Esophagus squamous epithelium (tissue), 5 donors: ENCODE data around the gene CYP4F12. TPM values are rescaled to one million over a fixed set of nuclear protein-coding genes. Genes with fewer than 3 reads are reported as not detected.

Experiments used
- DNase-seq: peaks from one replicate; lab custom pipeline; 2025; lab: John Stamatoyannopoulos, UW
- H3K27ac ChIP-seq, 4 donors: fragments of 200-600 bp; sonication (generic); one replicate each; pipeline ENCODE4 v1.5.1; 2016 to 2019; ENCODE audit warnings: mild to moderate bottlenecking in 1 of 4
- H3K27me3 ChIP-seq, 4 donors: fragments of 200-600 bp; sonication (generic); 1 replicate in 3 of 4; 2 replicates in 1 of 4; pipeline versions ENCODE4 v1.5.1 to v1.6.0; 2017 to 2021; ENCODE audit warnings: antibody characterized with exemption in 1 of 4
- H3K36me3 ChIP-seq, 3 donors: fragments of 200-600 bp; sonication (generic); one replicate each; pipeline ENCODE4 v1.5.1; 2016 to 2019
- H3K4me1 ChIP-seq, 3 donors: fragments of 200-600 bp; sonication (generic); one replicate each; pipeline ENCODE4 v1.5.1; 2017 to 2019
- H3K4me3 ChIP-seq, 4 donors: fragments of 200-600 bp; sonication (generic); 1 replicate in 3 of 4; 2 replicates in 1 of 4; pipeline ENCODE4 v1.5.1; 2016 to 2019; ENCODE audit warnings: mild to moderate bottlenecking in 2 of 4, moderate library complexity in 1 of 4
- H3K9me3 ChIP-seq, 3 donors: fragments of 200-600 bp; sonication (generic); one replicate each; pipeline ENCODE4 v1.5.1; 2016 to 2019
- POLR2A ChIP-seq, 4 donors: fragments of 450-650 bp; IDR thresholded peaks; one replicate each; pipeline ENCODE4 v1.6.1; 2017; ENCODE audit warnings: antibody characterized with exemption in 4 of 4, mild to moderate bottlenecking in 4 of 4, moderate library complexity in 3 of 4
- WGBS, 2 donors: methylation state at CpG; one replicate each; pipeline ENCODE4 v1.1.5; 2018; 5-methylcytosine and 5-hydroxymethylcytosine counted together
- intact Hi-C: fragments of 100-400 bp; cut with DNase I; formaldehyde crosslinking; loops from one replicate; pipeline ENCODE4 v1.15.0; 2022
- total RNA-seq, 4 donors: library from RNA; depleted of rRNA; stranded (reverse); fragments of >200 nt; gene quantifications; one replicate each; pipeline ENCODE4 v1.1.0, GENCODE V29; 2016
- TF ChIP-seq, protein P1 (sequence below), 6 experiments: fragments of 450-650 bp in 4 of 6; fragments of 200-600 bp in 2 of 6; sonication (generic) in 2 of 6; IDR thresholded peaks; one replicate each; pipeline ENCODE4 v1.5.1; 2016 to 2019; ENCODE audit warnings: antibody characterized with exemption in 6 of 6, mild to moderate bottlenecking in 4 of 6, moderate library complexity in 4 of 6
- donor health status: DM: yes; HTN: yes; CAD: no.

Gene CYP4F12
- total RNA-seq, 4 donors from 2014 or later, result 34.5 to 79.3 (median 61.0) TPM

DNA sequence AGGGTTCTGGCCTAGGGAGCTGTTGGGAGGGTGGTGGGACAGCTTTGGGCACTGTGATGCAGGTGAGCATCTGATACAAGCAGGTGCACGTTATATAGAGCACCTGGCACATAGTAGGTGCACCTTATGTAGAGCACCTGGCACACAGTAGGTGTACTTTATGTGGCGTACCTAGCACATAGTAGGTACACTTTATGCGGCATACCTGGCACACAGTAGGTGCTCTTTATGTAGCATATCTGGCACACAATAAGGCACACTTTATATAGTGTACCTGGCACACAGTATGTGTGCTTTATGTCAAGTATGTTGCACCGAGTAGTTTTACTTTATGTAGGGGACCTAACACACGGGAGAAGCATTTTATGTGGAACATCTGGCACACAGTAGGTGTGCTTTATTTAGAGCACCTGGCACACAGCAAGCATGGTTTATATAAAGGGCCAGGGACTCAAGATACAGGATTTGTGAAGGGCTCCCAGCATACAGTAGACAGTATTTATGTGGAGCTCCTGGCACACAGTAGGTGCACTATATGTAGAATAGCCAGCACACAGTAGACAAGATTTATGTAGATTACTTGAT, 1.6 kb upstream of the CYP4F12 start:
- DNase-seq, result no peak
- Histone ChIP-seq H3K4me1 (peaks cover 0 to 57% (median 16%) of the 10 kb centered on the region in 3 donors), H3K4me3 (no peak overlapping the region), H3K36me3 (no peaks in the 10 kb centered on the region), H3K9me3 (no peaks in the 10 kb centered on the region), H3K27ac (peak overlapping the region in 3 of 4 donors; percentile 34 to 88 (median 84)), H3K27me3 (peaks cover 0 to 6% (median 0%) of the 10 kb centered on the region in 4 donors)
- intact Hi-C loops, result no loop called here
- 60 to 63% methylated on average over 4 to 5 of the region's 5 CpGs for WGBS, 2 donors
- no peak for TF ChIP-seq POLR2A (IDR thresholded peaks at IDR 0.05)
- TF ChIP-seq, protein P1, sequence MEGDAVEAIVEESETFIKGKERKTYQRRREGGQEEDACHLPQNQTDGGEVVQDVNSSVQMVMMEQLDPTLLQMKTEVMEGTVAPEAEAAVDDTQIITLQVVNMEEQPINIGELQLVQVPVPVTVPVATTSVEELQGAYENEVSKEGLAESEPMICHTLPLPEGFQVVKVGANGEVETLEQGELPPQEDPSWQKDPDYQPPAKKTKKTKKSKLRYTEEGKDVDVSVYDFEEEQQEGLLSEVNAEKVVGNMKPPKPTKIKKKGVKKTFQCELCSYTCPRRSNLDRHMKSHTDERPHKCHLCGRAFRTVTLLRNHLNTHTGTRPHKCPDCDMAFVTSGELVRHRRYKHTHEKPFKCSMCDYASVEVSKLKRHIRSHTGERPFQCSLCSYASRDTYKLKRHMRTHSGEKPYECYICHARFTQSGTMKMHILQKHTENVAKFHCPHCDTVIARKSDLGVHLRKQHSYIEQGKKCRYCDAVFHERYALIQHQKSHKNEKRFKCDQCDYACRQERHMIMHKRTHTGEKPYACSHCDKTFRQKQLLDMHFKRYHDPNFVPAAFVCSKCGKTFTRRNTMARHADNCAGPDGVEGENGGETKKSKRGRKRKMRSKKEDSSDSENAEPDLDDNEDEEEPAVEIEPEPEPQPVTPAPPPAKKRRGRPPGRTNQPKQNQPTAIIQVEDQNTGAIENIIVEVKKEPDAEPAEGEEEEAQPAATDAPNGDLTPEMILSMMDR (IDR thresholded peaks at IDR 0.05), result no peak

DNA sequence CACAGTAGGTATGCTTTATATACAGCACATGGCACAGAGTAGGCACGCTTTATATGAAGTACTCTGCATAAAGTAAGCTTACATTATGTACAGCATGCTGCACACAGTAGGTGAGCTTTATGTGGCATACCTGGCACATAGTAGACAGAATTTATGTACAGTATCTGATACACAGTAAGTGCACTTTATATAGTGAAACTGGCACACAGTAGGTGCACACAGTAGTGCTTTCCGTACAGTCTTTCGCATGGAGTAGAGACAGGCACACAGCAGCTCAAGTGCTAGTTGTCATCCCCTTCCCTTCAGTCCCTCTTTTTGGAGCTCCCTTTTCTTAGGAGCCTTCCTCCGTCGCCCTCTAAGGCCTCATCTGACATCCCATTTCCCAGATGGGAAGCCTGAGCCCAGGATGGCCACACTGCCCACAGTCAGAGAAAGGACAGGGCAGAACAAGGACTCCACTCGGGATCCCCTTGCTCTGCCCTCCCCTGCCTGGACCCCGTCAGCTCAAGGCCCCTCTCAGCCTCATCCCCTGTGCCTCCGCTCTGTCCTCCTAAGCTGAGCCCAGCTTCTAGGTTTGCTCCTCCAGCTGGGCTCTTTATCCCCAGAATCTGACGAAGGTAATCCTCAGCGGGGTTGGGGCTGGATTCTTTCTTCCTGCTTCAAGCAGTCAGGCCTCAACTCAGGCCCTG, 852 bp upstream of the CYP4F12 start:
- intact Hi-C loops, result no loop called here
- no peak for DNase-seq
- 37 to 49% methylated on average over 10 of the region's 10 CpGs for WGBS, 2 donors
- peak overlapping the region; percentile 81 to 91 (median 86) for H3K27ac ChIP-seq
- H3K9me3 ChIP-seq, result no peaks in the 10 kb centered on the region
- H3K4me1 ChIP-seq, result peaks cover 0 to 50% (median 16%) of the 10 kb centered on the region in 3 donors
- no peaks in the 10 kb centered on the region for H3K36me3 ChIP-seq
- no peak for TF ChIP-seq POLR2A (IDR thresholded peaks at IDR 0.05)
- TF ChIP-seq, protein P1 (IDR thresholded peaks at IDR 0.05), result no peak
- H3K27me3 ChIP-seq, result peaks cover 0 to 6% (median 0%) of the 10 kb centered on the region in 4 donors
- peak overlapping the region in 1 of 4 donors; percentile 59 for H3K4me3 ChIP-seq

DNA sequence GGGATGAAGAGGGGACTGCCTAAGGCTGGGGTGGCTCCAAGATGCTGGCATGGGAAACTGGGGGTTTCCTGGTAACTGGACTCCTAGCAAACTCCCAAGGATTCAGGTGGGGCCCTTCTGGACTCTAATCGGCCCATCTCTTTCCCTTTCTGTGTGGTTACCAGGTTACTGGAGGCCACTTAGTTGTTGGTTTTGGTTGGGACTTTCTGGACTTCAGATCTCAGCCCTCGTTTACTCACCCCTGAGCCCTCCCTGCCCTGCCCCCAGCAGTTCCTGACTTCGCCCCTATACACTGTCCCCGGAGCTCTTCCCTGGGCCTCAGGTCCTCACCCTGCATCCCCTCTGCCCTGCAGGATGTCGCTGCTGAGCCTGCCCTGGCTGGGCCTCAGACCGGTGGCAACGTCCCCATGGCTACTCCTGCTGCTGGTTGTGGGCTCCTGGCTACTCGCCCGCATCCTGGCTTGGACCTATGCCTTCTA, 328 bp downstream of the CYP4F12 start:
- H3K9me3 ChIP-seq, result no peaks in the 10 kb centered on the region
- peaks cover 0 to 4% (median 0%) of the 10 kb centered on the region in 3 donors for H3K36me3 ChIP-seq
- WGBS, 2 donors, result 10% methylated on average over 7 to 8 of the region's 9 CpGs
- TF ChIP-seq POLR2A (IDR thresholded peaks at IDR 0.05), result no peak
- TF ChIP-seq, protein P1 (IDR thresholded peaks at IDR 0.05), result no peak
- H3K27me3 ChIP-seq, result peaks cover 0 to 6% (median 0%) of the 10 kb centered on the region in 4 donors
- peaks cover 0 to 50% (median 16%) of the 10 kb centered on the region in 3 donors for H3K4me1 ChIP-seq
- no peak for DNase-seq
- peak overlapping the region; percentile 81 to 91 (median 86) for H3K27ac ChIP-seq
- peak overlapping the region; percentile 27 to 59 (median 44) for H3K4me3 ChIP-seq
- intact Hi-C loops, result no loop called here

DNA sequence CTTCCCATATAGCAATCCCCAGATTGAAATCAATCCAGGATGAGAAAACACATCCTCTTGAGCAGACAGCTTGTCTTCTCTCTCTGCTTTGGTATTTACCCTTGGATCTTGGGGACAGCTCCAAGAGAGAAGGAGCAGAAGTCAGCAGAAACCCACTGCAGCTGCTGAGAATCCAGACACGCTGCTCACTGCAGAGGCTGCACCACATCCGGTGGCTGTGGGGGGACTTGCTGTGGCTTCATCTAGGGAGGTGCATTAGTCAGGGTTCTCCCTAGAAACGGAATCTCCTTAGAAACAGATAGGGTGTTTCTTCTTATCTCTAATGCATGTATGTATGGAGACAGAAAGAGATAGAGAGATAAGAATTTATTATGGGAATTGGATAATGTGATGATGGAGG, 2.7 kb downstream of the CYP4F12 start:
- WGBS, 2 donors, result 0 to 67% methylated on average over 1 of the region's 3 CpGs
- DNase-seq, result no peak

More for the DNA sequence above, 2.7 kb downstream of the CYP4F12 start:
- Histone ChIP-seq H3K9me3 (no peaks in the 10 kb centered on the region), H3K4me3 (no peak overlapping the region), H3K4me1 (peaks cover 0 to 32% (median 7%) of the 10 kb centered on the region in 3 donors), H3K27ac (no peak overlapping the region), H3K27me3 (no peaks in the 10 kb centered on the region), H3K36me3 (peaks cover 0 to 24% (median 4%) of the 10 kb centered on the region in 3 donors)
- TF ChIP-seq POLR2A (IDR thresholded peaks at IDR 0.05), result no peak
- TF ChIP-seq, protein P1 (IDR thresholded peaks at IDR 0.05), result no peak
- intact Hi-C loops, result no loop called here
